GM19463 (cell line): Measurements from ENCODE around the gene CPNE9.

Experiments used
- ATAC-seq: cut with Tn5 transposase; IDR thresholded peaks from one replicate; pipeline ENCODE4 v1.9.1; 2021; ENCODE audit warnings: mild to moderate bottlenecking, moderate library complexity; ENCODE audit not compliant: unreplicated experiment

CPNE9 gene, protein sequence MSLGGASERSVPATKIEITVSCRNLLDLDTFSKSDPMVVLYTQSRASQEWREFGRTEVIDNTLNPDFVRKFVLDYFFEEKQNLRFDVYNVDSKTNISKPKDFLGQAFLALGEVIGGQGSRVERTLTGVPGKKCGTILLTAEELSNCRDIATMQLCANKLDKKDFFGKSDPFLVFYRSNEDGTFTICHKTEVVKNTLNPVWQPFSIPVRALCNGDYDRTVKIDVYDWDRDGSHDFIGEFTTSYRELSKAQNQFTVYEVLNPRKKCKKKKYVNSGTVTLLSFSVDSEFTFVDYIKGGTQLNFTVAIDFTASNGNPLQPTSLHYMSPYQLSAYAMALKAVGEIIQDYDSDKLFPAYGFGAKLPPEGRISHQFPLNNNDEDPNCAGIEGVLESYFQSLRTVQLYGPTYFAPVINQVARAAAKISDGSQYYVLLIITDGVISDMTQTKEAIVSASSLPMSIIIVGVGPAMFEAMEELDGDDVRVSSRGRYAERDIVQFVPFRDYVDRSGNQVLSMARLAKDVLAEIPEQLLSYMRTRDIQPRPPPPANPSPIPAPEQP

DNA sequence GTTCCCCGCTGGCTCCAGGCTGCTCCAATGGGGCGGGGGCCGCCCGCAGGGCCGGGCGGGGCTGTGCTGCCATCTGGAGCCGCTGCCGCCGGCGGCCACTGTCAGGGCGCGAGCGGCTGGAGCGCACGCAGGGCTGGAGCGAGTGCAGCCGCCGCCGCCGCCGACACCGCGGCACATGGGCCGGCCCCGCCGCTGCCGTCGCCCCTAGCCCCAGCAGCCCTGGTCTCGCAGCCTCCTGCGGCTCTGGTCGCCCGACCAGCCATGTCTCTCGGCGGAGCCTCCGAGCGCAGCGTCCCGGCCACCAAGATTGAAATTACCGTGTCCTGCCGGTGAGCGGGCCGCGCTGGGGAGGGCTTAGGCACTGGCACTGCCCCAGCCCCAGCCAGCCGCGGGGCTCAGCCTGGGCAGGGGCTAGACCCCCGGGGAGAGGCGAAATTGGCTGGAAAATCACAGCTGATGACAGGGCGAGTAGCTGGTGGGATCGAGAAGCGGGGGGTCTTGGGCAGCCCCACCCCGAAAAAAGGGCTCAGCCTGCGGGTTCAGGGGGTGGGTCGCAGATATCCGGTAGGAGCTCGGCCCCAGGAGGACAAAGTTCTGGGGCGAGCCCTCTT is at the start of gene CPNE9:
Gene CPNE9, plus strand, starts transcription at position 98 of the 611 bp plus-strand sequence. Its CDS starts 164 bp downstream, at position 262.
- no peak for ATAC-seq

DNA sequence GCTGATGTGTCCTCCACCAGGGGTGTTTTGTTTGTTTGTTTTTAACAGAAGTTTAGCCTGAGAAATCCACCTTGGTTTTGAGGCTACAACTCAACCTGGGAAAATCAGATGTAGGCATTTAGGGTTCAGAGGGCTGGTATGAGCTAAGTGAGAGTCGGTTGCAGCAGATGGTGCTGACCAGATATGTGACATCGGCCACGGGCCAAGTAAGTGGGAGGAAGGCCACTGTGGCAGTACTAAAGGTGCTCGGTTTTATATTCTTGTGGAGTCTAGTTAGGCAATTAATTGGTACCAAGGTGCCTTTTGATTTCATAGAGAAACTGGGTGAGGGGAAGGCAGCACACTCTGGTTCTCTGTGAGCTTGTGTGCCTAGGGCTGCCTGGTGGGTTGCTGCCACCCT is 43.8 kb upstream of the CPNE9 start:
- ATAC-seq: no peak

DNA sequence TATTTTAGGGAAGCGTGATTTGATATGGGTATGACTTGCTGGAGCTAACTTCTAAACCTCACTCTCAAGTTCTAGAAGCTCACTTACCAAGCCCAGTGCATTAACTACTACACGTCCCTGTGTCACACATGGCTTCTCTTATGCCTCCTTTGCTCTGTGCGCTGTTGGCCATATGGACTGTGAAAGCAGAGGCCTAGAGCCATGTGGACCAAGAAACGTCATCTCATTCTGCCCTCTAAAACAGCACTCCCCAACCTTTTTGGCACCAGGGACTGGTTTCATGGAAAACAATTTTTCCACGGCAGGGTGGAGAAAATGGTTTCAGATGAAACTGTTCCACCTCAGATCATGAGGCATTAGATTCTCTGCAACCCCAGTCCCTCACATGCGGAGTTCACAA is 42.7 kb upstream of the CPNE9 start:
- no peak for ATAC-seq

DNA sequence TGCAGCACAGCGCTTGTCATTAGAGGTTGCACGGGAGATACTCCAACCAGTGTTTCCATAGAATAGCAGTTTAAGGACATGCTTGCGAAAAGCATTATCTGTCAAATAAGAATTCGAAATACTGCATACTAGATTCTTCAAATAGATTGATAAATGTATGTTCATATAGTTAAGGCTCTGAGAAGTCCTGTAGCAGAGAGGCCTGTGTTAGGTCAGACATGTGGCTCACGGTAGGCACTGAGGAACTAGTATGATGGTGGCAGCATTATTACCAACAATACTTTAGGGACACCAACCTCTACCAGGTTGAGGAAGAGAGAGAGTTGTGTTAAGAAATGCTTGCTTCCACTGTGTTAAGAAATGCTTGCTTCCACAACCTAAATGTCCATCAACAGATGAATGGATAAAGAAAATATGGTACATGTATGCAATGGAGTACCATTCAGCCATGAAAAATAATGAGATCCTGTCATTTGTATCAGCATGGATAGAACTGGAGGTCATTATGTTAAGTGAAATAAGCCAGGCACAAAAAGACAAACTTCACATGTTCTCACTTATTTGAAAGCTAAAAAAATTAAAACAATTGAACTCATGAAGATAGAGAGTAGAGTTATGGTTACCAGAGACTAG is 39.4 kb upstream of the CPNE9 start:
- no peak for ATAC-seq

DNA sequence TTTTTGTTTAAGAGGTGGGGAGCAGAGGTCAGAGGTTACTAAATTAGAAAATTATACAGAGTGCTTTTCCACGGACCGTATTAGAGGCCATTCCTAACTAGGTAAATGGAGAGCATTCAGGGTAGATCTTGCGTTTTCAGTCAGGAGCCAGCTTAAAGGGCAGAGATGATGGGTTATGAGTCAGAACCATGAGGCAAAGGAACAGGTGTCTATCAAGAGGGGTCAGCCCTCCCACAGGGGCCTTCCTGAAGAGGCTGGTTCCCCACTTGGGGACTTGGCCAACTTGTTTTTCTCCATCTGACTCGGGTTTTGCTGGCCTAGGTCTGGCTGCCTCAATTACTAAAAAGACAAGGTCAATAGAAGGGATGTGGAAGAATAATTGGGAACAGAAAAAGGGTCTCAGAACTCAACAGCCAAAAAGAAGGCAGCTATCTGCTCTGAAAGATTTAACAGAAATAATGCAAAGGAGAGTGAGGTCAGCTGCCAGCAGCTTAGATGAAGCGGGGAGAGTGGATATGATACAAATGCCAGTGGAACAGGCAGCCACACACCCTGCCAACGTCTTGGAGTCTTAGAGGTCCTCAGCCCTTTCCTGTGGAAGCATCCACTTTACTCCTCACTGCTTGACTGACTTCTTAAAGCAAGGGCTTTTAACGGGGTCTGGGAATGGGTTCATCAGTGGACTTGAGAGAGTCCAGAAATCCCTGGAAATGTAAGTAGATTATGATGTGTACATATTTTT is 36.8 kb upstream of the CPNE9 start:
- ATAC-seq: no peak

DNA sequence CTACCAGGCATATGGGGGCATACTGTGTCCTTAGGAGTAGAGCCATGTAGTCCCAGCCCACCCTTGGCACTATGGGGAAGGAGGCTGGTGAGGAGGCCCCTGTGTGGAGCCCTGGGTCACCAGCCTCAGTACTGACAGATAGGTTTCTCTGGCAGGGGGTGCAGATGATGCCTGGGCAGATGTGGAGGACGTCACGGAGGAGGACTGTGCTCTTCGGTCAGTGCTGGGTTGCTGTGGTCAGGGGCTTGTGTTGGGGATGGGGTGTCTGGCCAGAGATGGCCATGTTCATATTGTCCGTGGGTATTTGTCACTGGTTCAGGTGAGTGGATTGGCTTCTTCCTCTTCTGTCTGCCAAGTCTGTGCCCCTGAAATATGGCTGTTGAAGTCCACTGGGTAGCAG is 34.4 kb upstream of the CPNE9 start:
- ATAC-seq: no peak

DNA sequence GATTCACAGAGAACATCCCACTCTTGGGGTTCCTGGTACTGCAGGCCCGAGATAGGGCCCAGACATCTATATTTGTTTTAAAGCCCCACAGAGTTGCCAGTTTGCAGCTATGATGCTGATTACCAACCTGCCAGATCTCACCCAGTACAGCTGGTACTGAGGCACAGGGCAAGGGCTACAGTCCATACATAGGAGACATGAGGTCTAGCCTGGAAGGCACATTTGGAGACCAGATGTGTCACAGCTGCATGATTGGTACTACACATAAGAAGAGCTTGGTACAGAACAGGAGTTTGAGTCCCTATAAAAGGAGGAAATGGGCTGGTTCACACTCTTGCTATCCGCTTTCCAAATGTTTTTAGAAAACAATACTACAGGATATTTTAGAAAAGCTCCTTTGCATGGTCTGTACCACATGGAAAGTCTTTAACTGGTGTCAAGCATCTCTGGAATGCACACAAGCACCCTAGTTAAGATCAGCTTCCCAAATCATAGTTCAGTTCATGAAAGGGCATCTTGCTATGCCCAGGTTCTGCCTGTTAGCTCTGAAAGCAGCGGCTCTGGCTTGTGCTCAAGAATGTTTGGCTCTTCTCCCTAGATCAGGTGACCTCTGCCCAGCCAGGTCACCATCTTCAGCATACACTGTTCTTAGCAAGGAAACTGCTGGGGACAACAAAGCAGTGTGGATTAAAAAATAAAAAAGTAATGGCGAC is 33.8 kb upstream of the CPNE9 start:
- ATAC-seq: no peak

DNA sequence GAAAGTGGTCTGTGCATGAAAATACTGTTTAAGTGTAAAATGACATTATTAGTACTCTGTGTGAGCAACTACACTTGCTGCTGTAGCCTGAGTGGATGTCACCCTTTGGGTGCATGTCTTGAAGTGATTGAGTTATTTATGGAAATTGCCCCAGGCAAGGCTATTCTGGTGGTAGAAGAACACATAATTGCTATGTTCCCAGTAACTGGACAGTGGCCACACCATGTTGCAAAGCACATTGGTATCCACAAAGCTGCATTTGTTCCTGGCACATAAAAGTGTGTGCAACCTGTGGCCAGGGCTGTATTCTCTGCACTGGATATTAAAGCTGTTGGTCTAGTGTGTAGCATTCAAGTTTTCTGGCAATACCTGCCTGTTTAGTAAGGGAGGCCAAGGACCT is 30.6 kb upstream of the CPNE9 start:
- no peak for ATAC-seq

DNA sequence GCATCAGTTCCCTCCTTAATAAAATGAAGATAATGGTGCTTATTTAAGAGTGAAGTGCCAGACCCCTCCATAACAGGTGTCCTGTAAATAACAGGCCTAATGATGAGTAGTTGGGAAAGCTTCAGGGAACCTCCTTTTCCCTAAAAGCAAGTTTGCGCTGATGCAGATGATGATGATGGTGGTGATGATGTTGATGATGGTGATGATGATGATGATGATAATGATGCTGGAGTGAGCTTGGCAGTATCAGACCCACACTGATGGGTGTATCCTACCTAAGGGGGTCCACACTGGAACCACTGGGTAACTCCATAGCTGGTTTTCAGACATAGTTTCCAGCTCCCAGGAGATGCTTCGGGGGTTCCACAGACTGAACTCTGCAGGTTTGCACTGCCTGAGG is 29.9 kb upstream of the CPNE9 start:
- ATAC-seq: no peak

DNA sequence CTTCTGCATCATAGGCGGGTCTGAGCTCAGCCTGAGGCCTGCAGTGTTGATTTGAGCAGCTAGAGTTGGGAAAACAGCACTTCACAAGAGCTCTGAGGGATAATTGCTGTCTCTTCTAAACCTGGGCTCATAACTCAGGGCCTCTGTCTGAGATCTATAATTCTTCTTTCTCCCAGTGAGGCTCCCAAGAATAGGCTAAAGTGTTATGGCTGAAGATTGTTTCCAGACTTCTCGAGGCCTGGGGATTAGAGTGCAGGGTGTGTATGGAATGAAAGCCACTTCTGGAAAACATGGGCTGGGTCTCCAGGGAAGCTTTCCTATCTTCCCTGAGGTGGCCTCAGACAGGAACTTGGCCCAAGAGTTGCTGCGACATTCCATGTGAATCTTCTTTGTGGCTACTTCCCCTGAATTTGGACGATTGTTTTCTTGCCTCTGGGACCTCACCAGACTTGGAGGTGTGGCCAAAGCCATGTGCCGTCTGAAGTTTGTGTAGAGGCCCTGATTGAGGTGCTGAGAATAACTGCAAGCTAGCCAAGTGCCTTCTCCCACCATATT is 27.8 kb upstream of the CPNE9 start:
- no peak for ATAC-seq

DNA sequence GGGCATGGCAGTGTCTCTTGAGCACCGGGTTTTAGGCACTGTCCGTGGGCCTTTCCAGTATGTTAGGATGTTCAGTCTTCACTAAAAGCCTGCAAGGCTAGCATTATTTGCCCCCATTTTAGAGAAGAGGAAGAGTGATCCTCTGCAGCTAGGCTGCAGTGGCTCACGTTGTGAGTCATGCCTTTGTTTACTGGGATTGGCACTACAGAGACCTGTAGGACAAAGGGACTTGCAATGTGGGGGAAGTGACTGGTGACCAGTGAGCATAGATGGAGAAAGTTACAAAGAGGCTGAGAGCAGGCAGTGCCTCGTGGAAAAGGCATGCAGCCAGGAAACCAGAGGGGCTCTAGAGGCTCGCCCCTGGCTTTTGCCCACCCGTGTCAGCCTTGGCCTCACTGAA is 26.8 kb upstream of the CPNE9 start:
- no peak for ATAC-seq

DNA sequence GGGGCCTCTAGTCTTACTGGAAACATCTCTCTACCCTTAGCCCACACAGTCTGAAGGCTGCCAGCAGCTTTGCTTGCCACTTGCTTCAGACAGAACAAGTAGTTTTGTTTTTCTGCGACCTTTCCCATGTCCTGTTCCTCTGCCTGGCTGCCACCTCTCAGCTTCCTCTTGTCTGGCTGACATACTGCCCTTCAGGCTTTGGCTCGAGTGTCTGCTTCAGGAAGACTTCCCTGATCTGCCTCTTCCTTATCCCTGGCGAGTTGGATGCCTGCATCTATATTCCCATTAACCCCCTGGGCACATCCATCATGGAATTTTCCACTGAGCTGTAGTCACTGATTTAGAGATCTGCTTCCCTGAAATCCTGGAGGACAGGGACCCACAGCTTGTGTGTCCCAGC is 25.1 kb upstream of the CPNE9 start:
- ATAC-seq: no peak

DNA sequence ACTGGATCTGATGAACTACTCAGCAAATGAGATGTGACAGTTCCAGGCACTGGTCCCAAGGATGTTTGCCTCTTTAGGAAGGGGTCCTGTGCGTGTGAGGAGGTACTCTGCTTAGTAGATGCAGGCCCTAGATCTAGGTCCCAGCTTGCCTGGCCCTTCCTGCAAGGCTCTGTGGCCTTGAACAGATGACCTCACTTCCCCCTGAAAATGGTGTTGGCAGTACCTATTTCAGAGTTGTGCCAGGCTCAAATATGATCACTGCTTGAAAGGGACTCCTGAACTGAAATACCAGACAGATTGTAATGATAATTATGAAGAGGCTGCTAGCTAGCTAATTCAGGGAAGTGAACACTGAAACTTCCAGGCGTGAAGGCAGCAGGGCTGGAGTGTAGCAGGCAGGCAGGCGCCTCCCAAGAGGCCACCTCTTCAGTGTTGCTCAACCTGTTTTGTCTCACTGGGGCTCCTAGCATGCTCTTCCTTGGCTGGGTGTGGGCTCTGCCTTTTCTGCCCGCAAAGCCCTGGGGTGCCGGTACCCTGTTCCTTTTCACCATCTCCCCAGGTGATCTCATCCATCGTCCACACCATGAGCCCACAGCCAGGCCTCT is 24.1 kb upstream of the CPNE9 start:
- no peak for ATAC-seq

DNA sequence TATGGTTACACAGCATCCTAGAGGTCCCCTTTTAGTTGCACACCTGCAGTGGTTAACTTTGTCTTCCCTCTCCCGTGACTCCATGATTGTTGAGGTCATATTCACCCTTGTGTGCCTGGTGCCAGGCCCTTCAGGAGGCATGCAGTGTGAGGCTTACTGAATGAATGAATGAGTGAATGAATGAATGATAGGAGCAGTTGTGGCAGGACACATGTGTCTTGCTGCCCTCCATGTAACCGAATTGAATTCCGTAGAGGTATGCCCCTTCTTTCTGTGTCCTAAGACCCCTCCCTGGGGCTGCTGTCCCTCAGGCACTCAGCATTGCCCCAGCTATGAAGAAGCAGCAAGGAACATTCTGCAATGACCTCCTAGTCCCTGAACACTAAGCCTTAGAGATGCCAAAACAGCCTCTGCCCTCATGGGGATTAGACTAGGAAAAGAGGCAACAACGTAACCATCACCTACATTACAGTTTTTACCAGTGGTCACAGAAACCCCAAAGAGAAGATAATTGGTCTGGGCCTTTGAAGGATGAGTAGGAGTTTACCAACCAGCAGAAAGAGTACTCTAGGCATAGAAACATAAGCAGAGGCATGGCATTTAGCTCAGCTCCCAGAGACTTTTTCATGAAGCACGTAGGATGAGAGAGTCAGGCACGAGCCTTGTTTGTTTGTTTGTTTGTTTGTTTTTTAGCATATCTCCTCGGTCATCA is 22.5 kb upstream of the CPNE9 start:
- ATAC-seq: no peak

DNA sequence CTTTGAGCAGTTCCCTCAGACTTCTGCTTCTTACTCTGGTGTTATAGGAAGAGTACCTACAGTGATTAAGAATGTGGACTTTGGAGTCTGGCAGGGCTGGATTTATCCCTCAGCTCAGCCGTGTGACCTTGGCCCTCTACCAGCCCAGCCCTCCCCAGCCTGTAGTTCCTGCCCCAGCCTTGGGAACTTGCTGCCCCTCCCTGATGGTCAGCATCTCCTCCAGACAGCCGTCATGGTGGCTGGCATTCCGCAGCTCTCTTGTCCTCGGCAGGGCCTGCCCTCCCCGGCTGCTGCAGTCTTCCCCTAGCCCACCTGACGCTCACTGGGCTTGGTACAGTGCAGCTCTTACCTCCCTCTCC is 21.9 kb upstream of the CPNE9 start:
- ATAC-seq: no peak

DNA sequence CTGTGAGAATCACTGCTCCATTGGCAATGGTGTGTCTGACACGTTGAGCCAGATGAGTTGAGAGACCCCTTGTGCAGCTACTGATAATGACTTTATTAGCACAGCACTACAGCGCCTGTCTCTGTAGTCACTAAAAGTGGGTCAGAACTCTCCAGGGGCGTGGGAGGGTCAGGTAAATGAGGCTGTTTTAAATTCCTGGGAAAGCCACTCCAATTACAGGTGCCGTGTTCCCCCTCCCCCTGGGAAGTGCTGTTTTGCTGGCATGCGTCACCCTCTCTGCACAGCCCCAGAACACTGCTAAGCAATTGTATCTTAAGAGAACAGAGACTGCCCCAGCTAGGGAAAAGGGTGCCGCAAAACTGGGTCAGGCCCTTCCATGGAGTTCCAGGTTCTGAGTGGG is 21.5 kb upstream of the CPNE9 start:
- ATAC-seq: no peak

DNA sequence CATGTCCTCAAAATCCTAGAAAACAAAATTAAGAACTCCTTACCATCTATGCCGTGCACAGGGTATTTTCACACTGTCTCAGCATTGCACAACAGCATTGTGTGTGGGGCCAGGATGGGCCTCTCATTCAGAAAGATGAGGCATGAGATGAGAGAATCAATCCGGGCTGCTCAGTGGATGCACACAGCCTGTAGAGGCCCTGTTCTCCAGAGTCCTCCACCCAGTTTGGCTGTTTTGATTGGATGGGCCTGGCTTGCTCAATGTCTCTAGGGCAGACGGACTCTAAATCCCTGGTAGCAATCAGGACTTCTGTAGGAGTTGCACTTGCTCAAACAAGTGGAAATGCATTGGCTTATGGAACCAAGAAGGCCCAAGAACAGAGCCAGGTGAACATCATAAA is 20.2 kb upstream of the CPNE9 start:
- no peak for ATAC-seq

DNA sequence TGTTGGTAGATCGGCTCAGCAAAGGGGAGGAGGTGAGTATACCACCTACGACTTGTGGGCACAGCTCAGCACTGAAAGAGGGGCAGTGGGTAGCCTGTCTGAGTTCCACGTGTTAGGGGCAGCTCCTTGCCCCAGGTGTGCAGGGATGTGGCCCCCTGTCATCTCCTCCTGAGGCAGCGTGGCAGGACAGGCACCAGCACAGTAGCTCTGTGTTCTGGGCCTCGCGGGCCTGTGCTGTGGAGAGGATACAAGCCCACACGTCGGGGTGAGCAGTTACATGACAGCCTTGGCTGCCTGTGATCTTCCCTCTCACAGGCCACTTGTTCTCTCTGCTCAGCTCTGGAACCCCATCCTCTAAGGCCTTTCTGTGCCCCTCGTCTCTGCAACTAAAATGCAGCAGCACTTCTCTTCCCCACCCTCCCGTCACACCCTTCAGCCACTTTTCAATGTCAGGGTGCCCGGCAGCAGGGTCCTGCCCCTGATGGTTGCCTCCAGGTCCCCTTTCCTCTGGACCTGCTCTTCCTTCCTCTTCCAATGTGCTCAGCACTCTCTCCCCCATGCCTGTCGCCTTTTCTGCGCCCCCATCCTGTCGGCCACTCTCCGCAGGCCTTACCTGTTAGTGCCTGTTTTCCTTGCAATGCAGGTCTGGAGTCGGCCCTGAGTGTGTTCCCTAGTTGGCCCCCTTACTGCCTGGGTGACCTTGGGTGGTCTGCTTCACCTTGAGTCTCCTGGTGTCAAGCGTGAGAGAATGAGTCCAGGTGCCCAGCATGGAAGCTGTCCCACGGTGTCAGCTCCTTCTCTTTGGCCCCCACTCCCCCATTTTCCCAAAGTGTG is 18.2 kb upstream of the CPNE9 start:
- ATAC-seq: no peak
